ENCODE data around the gene GADD45B.
A peak's percentile ranks its signal among the peaks of the same experiment; 100 is the strongest.
"Not testable (repeated sequence)": the region's sequence is repeated elsewhere in the genome, so short reads cannot be mapped to it uniquely, and the experiment has no call there.

GADD45B gene

DNA sequence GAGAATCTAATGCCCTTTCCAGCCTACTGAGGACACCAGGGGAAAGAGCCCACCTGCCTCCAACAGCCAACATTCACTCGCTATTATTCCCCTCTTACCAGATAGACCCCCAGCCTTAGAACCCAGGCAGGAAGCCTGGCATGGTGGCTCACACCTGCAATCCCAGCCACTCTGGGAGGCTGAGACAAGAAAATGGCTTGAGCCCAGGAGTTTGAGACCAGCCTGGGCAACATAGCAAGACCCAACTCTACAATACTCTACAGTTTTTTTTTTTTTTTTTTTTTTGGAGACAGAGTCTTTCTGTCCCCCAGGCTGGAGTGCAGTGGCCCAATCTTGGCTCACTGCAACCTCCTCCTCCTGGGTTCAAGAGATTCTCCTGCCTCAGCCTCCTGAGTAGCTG, 15.7 kb upstream of the GADD45B start:
- H3K4me1 ChIP-seq (ENCODE audit: control extremely low read depth in 1 of 4, control insufficient read depth in 4 of 4, insufficient read depth in 4 of 4, low read length in 3 of 4), result peaks cover 0 to 31% (median 20%) of the 10 kb centered on the region in 4 experiments
- no peaks in the 10 kb centered on the region for H3K36me3 ChIP-seq (ENCODE audit: control insufficient read depth in 4 of 4, insufficient read depth in 4 of 4, low read length in 3 of 4)
- no peak overlapping the region for H3K27ac ChIP-seq (ENCODE audit: insufficient read depth in 1 of 2, low read depth in 1 of 2, low read length in 2 of 2, poor library complexity in 1 of 2, severe bottlenecking in 2 of 2)
- POLR2A ChIA-PET, result interaction anchor here (1.8 kb wide), 1 partner anchor 16 kb away, joined by 6 read pairs; the partner anchor contains the start of gene GADD45B
- no peaks in the 10 kb centered on the region for H3K9me3 ChIP-seq (ENCODE audit: control extremely low read depth in 1 of 5, control insufficient read depth in 4 of 5, insufficient read depth in 2 of 5, low read depth in 1 of 5, low read length in 4 of 5)
- no peak overlapping the region for H3K4me3 ChIP-seq (ENCODE audit: control insufficient read depth in 1 of 7, extremely low read depth in 1 of 7, insufficient read depth in 4 of 7, low read depth in 2 of 7, low read length in 6 of 7)
- no peak for DNase-seq
- WGBS (ENCODE audit: insufficient coverage), result no CpG with 5 or more reads among the region's 1 CpG
- CTCF ChIA-PET, result interaction anchor here (1.0 to 1.4 kb wide), 5 partner anchors 9 to 290 kb away, joined by 3 to 5 read pairs (median 3); no protein-coding TSS in a partner anchor
- no peaks in the 10 kb centered on the region for H3K27me3 ChIP-seq (replicated peaks in 2 of 5; ENCODE audit: control insufficient read depth in 4 of 5, insufficient read depth in 5 of 5, low read length in 4 of 5)

DNA sequence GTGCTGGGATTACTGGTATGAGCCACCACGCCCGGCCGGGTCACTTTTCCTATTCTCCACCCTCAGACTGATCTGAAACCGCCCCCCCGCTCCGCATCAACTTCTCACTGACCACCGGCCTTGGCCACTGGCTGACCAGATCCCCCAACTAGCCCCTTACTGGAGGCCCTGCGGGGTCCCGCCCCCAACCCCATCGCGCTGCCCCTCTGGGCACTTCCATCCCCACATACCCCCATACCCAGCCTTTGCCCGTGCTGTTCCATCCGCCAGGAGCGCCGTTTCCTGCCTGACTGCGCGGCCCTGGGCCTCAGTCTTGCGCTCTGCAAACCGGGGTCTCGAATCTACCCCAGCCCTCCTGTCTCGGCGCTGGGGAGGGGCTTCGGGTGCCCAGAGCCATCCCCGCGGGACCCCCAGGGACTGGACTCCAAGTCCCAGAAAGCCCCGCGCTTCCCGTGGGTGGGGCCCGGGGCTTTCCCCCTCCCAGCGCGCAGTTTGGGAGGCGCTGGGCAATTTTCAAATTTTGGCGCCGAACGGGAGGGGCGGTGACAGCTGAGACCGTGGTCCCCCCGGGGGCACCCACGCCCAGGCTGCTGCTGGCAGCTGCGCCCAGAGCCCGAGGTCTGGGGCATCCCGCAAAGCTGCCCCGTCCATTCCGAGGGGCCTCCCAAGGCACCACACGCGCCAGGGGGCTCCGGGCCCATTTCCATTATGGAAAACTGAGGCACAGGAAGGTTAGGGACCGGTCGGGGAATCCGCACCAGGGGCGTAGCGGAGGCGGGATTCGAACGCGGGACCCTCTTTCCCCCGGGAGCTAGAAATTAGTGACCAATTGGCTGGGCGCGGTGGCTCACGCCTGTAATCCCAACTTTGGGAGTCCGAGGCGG, 13.9 kb upstream of the GADD45B start:
- 6% methylated on average over 51 of the region's 62 CpGs for WGBS (ENCODE audit: insufficient coverage)
- H3K4me1 ChIP-seq (ENCODE audit: control extremely low read depth in 1 of 4, control insufficient read depth in 4 of 4, insufficient read depth in 4 of 4, low read length in 3 of 4), result peaks cover 0 to 24% (median 9%) of the 10 kb centered on the region in 4 experiments
- no peaks in the 10 kb centered on the region for H3K36me3 ChIP-seq (ENCODE audit: control insufficient read depth in 4 of 4, insufficient read depth in 4 of 4, low read length in 3 of 4)
- H3K27ac ChIP-seq (ENCODE audit: insufficient read depth in 1 of 2, low read depth in 1 of 2, low read length in 2 of 2, poor library complexity in 1 of 2, severe bottlenecking in 2 of 2), result no peak overlapping the region
- DNase-seq, result peak in 2 of 3 donors; percentile 32
- POLR2A ChIA-PET, result interaction anchor here (1.8 kb wide), 1 partner anchor 14 kb away, joined by 6 read pairs; the partner anchor contains the start of gene GADD45B
- CTCF ChIA-PET, result interaction anchor here (1.2 to 1.7 kb wide), 3 partner anchors 34 to 151 kb away, joined by 4 to 5 read pairs (median 4); no protein-coding TSS in a partner anchor
- peak overlapping the region; percentile 54 to 87 (median 71) for H3K4me3 ChIP-seq (ENCODE audit: control insufficient read depth in 1 of 7, extremely low read depth in 1 of 7, insufficient read depth in 4 of 7, low read depth in 2 of 7, low read length in 6 of 7)
- H3K27me3 ChIP-seq (replicated peaks in 2 of 5; ENCODE audit: control insufficient read depth in 4 of 5, insufficient read depth in 5 of 5, low read length in 4 of 5), result no peaks in the 10 kb centered on the region
- H3K9me3 ChIP-seq (ENCODE audit: control extremely low read depth in 1 of 5, control insufficient read depth in 4 of 5, insufficient read depth in 2 of 5, low read depth in 1 of 5, low read length in 4 of 5), result no peaks in the 10 kb centered on the region

DNA sequence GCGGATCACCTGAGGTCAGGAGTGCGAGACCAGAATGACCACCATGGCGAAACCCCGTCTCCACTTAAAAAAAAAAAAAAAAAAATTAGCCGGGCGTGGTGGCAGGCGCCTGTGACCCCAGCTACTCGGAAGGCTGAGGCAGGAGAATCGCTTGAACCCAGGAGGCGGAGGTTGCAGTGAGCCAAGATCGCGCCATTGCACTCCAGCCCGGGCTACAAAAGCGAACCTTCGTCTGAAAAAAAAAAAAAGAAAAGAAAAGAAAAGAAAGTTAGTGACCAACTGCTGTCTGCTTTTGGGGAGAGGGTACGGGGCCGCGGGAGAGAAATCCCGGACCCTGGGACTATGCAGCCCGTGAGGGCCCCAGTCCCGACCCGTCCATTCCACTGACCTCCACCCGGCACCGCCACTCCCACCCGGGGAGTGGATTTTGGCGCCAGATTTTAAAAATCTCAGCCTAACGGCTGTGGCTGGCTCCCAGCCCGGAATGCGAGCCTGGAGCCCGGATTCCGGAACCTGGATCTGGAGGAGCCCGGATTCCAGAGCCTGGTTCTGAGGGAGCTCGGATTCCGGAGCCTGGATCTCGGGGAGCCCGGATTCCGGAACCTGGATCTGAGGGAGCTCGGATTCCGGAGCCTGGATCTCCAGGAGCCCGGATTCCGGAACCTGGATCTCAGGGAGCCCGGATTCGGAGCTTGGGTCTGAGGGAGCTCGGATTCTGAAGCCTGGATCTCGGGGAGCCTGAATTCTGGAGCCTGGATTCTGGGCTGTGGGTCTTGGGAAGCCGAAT, 13.1 kb upstream of the GADD45B start:
- no peak for DNase-seq
- Histone ChIP-seq H3K27me3 (replicated peaks in 2 of 5; ENCODE audit: control insufficient read depth in 4 of 5, insufficient read depth in 5 of 5, low read length in 4 of 5) (no peaks in the 10 kb centered on the region), H3K4me3 (ENCODE audit: control insufficient read depth in 1 of 7, extremely low read depth in 1 of 7, insufficient read depth in 4 of 7, low read depth in 2 of 7, low read length in 6 of 7) (peak overlapping the region in 5 of 7 experiments; percentile 64 to 87 (median 75)), H3K9me3 (ENCODE audit: control extremely low read depth in 1 of 5, control insufficient read depth in 4 of 5, insufficient read depth in 2 of 5, low read depth in 1 of 5, low read length in 4 of 5) (no peaks in the 10 kb centered on the region), H3K27ac (ENCODE audit: insufficient read depth in 1 of 2, low read depth in 1 of 2, low read length in 2 of 2, poor library complexity in 1 of 2, severe bottlenecking in 2 of 2) (no peak overlapping the region), H3K4me1 (ENCODE audit: control extremely low read depth in 1 of 4, control insufficient read depth in 4 of 4, insufficient read depth in 4 of 4, low read length in 3 of 4) (peaks cover 0 to 18% (median 8%) of the 10 kb centered on the region in 4 experiments), H3K36me3 (ENCODE audit: control insufficient read depth in 4 of 4, insufficient read depth in 4 of 4, low read length in 3 of 4) (no peaks in the 10 kb centered on the region)
- CTCF ChIA-PET, result no interaction called here
- WGBS (ENCODE audit: insufficient coverage), result 37% methylated on average over 35 of the region's 46 CpGs
- POLR2A ChIA-PET, result interaction anchor here (0.7 kb wide), 1 partner anchor 297 kb away, joined by 6 read pairs; no protein-coding TSS in a partner anchor

DNA sequence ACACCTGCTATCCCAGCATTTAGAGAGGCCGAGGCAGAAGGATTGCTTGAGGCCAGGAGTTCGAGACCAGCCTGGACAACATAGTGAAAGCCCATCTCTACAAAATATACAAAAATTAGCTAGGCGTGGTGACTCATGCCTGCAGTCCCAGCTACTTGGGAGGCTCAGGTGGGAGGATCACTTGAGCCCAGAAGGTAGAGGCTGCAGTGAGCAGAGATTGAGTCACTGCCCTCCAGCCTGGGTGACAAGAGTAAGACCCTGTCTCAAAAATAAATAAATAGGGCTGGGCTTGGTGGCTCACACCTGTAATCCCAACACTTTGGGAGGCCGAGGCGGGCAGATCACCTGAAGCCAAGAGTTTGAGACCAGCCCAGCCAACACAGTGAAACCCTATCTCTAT, 12.2 kb upstream of the GADD45B start:
- H3K4me1 ChIP-seq (ENCODE audit: control extremely low read depth in 1 of 4, control insufficient read depth in 4 of 4, insufficient read depth in 4 of 4, low read length in 3 of 4), result peaks cover 0 to 18% (median 8%) of the 10 kb centered on the region in 4 experiments
- 100% methylated on average over 2 of the region's 5 CpGs for WGBS (ENCODE audit: insufficient coverage)
- H3K9me3 ChIP-seq (ENCODE audit: control extremely low read depth in 1 of 5, control insufficient read depth in 4 of 5, insufficient read depth in 2 of 5, low read depth in 1 of 5, low read length in 4 of 5); DNase-seq; H3K4me3 ChIP-seq (ENCODE audit: control insufficient read depth in 1 of 7, extremely low read depth in 1 of 7, insufficient read depth in 4 of 7, low read depth in 2 of 7, low read length in 6 of 7); CTCF ChIA-PET; H3K27me3 ChIP-seq (replicated peaks in 2 of 5; ENCODE audit: control insufficient read depth in 4 of 5, insufficient read depth in 5 of 5, low read length in 4 of 5); H3K36me3 ChIP-seq (ENCODE audit: control insufficient read depth in 4 of 4, insufficient read depth in 4 of 4, low read length in 3 of 4); POLR2A ChIA-PET; H3K27ac ChIP-seq (ENCODE audit: insufficient read depth in 1 of 2, low read depth in 1 of 2, low read length in 2 of 2, poor library complexity in 1 of 2, severe bottlenecking in 2 of 2): not testable (repeated sequence)

DNA sequence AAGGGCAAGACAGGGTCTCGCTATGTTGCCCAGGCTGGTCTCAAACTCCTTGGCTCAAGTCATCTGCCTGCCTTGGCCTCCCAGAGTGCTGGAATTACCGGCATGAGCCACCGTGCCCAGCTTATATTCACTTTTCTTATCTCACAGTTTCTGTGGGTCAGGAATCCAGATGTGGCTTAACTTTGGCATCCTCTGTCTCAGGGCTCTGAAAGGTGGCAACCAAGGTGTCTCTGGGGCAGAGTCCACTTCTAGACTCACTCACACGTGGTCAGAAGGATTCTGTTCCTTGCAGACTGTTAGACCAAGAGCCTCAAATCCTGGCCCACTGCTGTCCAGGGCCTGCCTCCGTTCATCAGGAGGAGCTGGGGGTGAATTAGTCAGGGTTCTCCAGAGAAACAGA, 11.5 kb upstream of the GADD45B start:
- Histone ChIP-seq H3K9me3 (ENCODE audit: control extremely low read depth in 1 of 5, control insufficient read depth in 4 of 5, insufficient read depth in 2 of 5, low read depth in 1 of 5, low read length in 4 of 5) (no peaks in the 10 kb centered on the region), H3K27ac (ENCODE audit: insufficient read depth in 1 of 2, low read depth in 1 of 2, low read length in 2 of 2, poor library complexity in 1 of 2, severe bottlenecking in 2 of 2) (no peak overlapping the region), H3K4me1 (ENCODE audit: control extremely low read depth in 1 of 4, control insufficient read depth in 4 of 4, insufficient read depth in 4 of 4, low read length in 3 of 4) (peaks cover 0 to 23% (median 13%) of the 10 kb centered on the region in 4 experiments), H3K4me3 (ENCODE audit: control insufficient read depth in 1 of 7, extremely low read depth in 1 of 7, insufficient read depth in 4 of 7, low read depth in 2 of 7, low read length in 6 of 7) (no peak overlapping the region), H3K36me3 (ENCODE audit: control insufficient read depth in 4 of 4, insufficient read depth in 4 of 4, low read length in 3 of 4) (no peaks in the 10 kb centered on the region), H3K27me3 (replicated peaks in 2 of 5; ENCODE audit: control insufficient read depth in 4 of 5, insufficient read depth in 5 of 5, low read length in 4 of 5) (no peaks in the 10 kb centered on the region)
- 86% methylated on average over 3 of the region's 5 CpGs for WGBS (ENCODE audit: insufficient coverage)
- CTCF ChIA-PET, result no interaction called here
- POLR2A ChIA-PET, result no interaction called here
- no peak for DNase-seq

DNA sequence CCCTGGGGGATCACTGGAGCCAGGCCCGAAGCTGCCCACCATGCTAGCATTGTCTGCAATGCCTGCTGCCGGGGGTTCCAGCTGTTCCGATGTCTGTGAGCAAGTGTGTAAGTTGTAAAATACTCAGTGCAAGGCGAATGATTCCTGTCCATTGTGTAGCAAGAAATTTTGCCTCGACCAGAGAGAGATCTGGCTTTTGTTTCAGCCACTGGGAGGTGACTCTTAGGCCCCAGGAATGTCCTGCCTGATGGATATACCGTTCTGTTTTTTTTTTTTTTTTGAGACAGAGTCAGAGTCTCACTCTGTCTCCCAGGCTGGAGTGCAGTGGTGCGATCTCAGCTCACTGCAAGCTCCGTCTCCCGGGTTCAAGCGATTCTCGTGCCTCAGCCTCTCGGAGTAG, 7.3 kb upstream of the GADD45B start:
- Histone ChIP-seq H3K4me3 (ENCODE audit: control insufficient read depth in 1 of 7, extremely low read depth in 1 of 7, insufficient read depth in 4 of 7, low read depth in 2 of 7, low read length in 6 of 7) (no peak overlapping the region), H3K27me3 (replicated peaks in 2 of 5; ENCODE audit: control insufficient read depth in 4 of 5, insufficient read depth in 5 of 5, low read length in 4 of 5) (no peaks in the 10 kb centered on the region), H3K9me3 (ENCODE audit: control extremely low read depth in 1 of 5, control insufficient read depth in 4 of 5, insufficient read depth in 2 of 5, low read depth in 1 of 5, low read length in 4 of 5) (no peaks in the 10 kb centered on the region), H3K4me1 (ENCODE audit: control extremely low read depth in 1 of 4, control insufficient read depth in 4 of 4, insufficient read depth in 4 of 4, low read length in 3 of 4) (peaks cover 0 to 14% (median 13%) of the 10 kb centered on the region in 4 experiments), H3K36me3 (ENCODE audit: control insufficient read depth in 4 of 4, insufficient read depth in 4 of 4, low read length in 3 of 4) (no peaks in the 10 kb centered on the region), H3K27ac (ENCODE audit: insufficient read depth in 1 of 2, low read depth in 1 of 2, low read length in 2 of 2, poor library complexity in 1 of 2, severe bottlenecking in 2 of 2) (no peak overlapping the region)
- DNase-seq, result no peak
- POLR2A ChIA-PET, result no interaction called here
- WGBS (ENCODE audit: insufficient coverage), result 86% methylated on average over 9 of the region's 12 CpGs
- CTCF ChIA-PET, result interaction anchor here (1.1 to 1.5 kb wide), 3 partner anchors 11 to 141 kb away, joined by 3 to 6 read pairs (median 5); partner anchors contain the start of gene LMNB2

Data from common myeloid progenitor, CD34-positive (primary cell).